Measurements from ENCODE around the gene FASTKD1.
A peak's percentile ranks its signal among the peaks of the same experiment; 100 is the strongest.
"Not testable (repeated sequence)": the region's sequence is repeated elsewhere in the genome, so short reads cannot be mapped to it uniquely, and the experiment has no call there.

Gene FASTKD1

GRCh38 chr2:169561364-169561763, 12.3 kb downstream of the FASTKD1 start:
- WGBS (ENCODE audit: insufficient coverage), result no CpG with 5 or more reads among the region's 1 CpG
- H3K27ac ChIP-seq (ENCODE audit: insufficient read depth in 1 of 2, low read depth in 1 of 2, low read length in 2 of 2, poor library complexity in 1 of 2, severe bottlenecking in 2 of 2), result no peak overlapping the region
- H3K4me1 ChIP-seq (ENCODE audit: control extremely low read depth in 1 of 4, control insufficient read depth in 4 of 4, insufficient read depth in 4 of 4, low read length in 3 of 4), result no peaks in the 10 kb centered on the region
- H3K4me3 ChIP-seq (ENCODE audit: control insufficient read depth in 1 of 7, extremely low read depth in 1 of 7, insufficient read depth in 4 of 7, low read depth in 2 of 7, low read length in 6 of 7), result no peak overlapping the region
- H3K9me3 ChIP-seq (ENCODE audit: control extremely low read depth in 1 of 5, control insufficient read depth in 4 of 5, insufficient read depth in 2 of 5, low read depth in 1 of 5, low read length in 4 of 5), result peaks cover 0 to 3% (median 0%) of the 10 kb centered on the region in 5 experiments
- H3K36me3 ChIP-seq (ENCODE audit: control insufficient read depth in 4 of 4, insufficient read depth in 4 of 4, low read length in 3 of 4), result peaks cover 8 to 30% (median 18%) of the 10 kb centered on the region in 4 experiments
- DNase-seq, result no peak
- no peaks in the 10 kb centered on the region for H3K27me3 ChIP-seq (replicated peaks in 2 of 5; ENCODE audit: control insufficient read depth in 4 of 5, insufficient read depth in 5 of 5, low read length in 4 of 5)
- CTCF ChIA-PET, result no interaction called here
- POLR2A ChIA-PET, result no interaction called here

GRCh38 chr2:169546756-169547155, 26.9 kb downstream of the FASTKD1 start:
- POLR2A ChIA-PET, result no interaction called here
- no CpG with 5 or more reads among the region's 2 CpGs for WGBS (ENCODE audit: insufficient coverage)
- Histone ChIP-seq H3K27me3 (replicated peaks in 2 of 5; ENCODE audit: control insufficient read depth in 4 of 5, insufficient read depth in 5 of 5, low read length in 4 of 5) (no peaks in the 10 kb centered on the region), H3K4me1 (ENCODE audit: control extremely low read depth in 1 of 4, control insufficient read depth in 4 of 4, insufficient read depth in 4 of 4, low read length in 3 of 4) (no peaks in the 10 kb centered on the region), H3K4me3 (ENCODE audit: control insufficient read depth in 1 of 7, extremely low read depth in 1 of 7, insufficient read depth in 4 of 7, low read depth in 2 of 7, low read length in 6 of 7) (no peak overlapping the region), H3K9me3 (ENCODE audit: control extremely low read depth in 1 of 5, control insufficient read depth in 4 of 5, insufficient read depth in 2 of 5, low read depth in 1 of 5, low read length in 4 of 5) (no peaks in the 10 kb centered on the region), H3K36me3 (ENCODE audit: control insufficient read depth in 4 of 4, insufficient read depth in 4 of 4, low read length in 3 of 4) (peaks cover 6 to 45% (median 34%) of the 10 kb centered on the region in 4 experiments), H3K27ac (ENCODE audit: insufficient read depth in 1 of 2, low read depth in 1 of 2, low read length in 2 of 2, poor library complexity in 1 of 2, severe bottlenecking in 2 of 2) (no peak overlapping the region)
- CTCF ChIA-PET, result no interaction called here
- DNase-seq, result no peak

GRCh38 chr2:169542433-169542832, 31.2 kb downstream of the FASTKD1 start:
- Histone ChIP-seq H3K4me3 (ENCODE audit: control insufficient read depth in 1 of 7, extremely low read depth in 1 of 7, insufficient read depth in 4 of 7, low read depth in 2 of 7, low read length in 6 of 7) (no peak overlapping the region), H3K4me1 (ENCODE audit: control extremely low read depth in 1 of 4, control insufficient read depth in 4 of 4, insufficient read depth in 4 of 4, low read length in 3 of 4) (peaks cover 0 to 2% (median under 1%) of the 10 kb centered on the region in 4 experiments), H3K36me3 (ENCODE audit: control insufficient read depth in 4 of 4, insufficient read depth in 4 of 4, low read length in 3 of 4) (peaks cover 4 to 38% (median 28%) of the 10 kb centered on the region in 4 experiments), H3K27ac (ENCODE audit: insufficient read depth in 1 of 2, low read depth in 1 of 2, low read length in 2 of 2, poor library complexity in 1 of 2, severe bottlenecking in 2 of 2) (no peak overlapping the region), H3K9me3 (ENCODE audit: control extremely low read depth in 1 of 5, control insufficient read depth in 4 of 5, insufficient read depth in 2 of 5, low read depth in 1 of 5, low read length in 4 of 5) (no peaks in the 10 kb centered on the region), H3K27me3 (replicated peaks in 2 of 5; ENCODE audit: control insufficient read depth in 4 of 5, insufficient read depth in 5 of 5, low read length in 4 of 5) (no peaks in the 10 kb centered on the region)
- POLR2A ChIA-PET, result no interaction called here
- 100% methylated on average over 1 of the region's 3 CpGs for WGBS (ENCODE audit: insufficient coverage)
- CTCF ChIA-PET, result no interaction called here
- DNase-seq, result no peak

- H3K4me3 ChIP-seq (ENCODE audit: control insufficient read depth in 1 of 7, extremely low read depth in 1 of 7, insufficient read depth in 4 of 7, low read depth in 2 of 7, low read length in 6 of 7), result no peak overlapping the region
- no peaks in the 10 kb centered on the region for H3K27me3 ChIP-seq (replicated peaks in 2 of 5; ENCODE audit: control insufficient read depth in 4 of 5, insufficient read depth in 5 of 5, low read length in 4 of 5)
- peaks cover 0 to 2% (median under 1%) of the 10 kb centered on the region in 4 experiments for H3K4me1 ChIP-seq (ENCODE audit: control extremely low read depth in 1 of 4, control insufficient read depth in 4 of 4, insufficient read depth in 4 of 4, low read length in 3 of 4)
- POLR2A ChIA-PET, result interaction anchor here (0.9 kb wide), 1 partner anchor 235 kb away, joined by 4 read pairs; no protein-coding TSS in a partner anchor
- H3K9me3 ChIP-seq (ENCODE audit: control extremely low read depth in 1 of 5, control insufficient read depth in 4 of 5, insufficient read depth in 2 of 5, low read depth in 1 of 5, low read length in 4 of 5), result no peaks in the 10 kb centered on the region
- H3K36me3 ChIP-seq (ENCODE audit: control insufficient read depth in 4 of 4, insufficient read depth in 4 of 4, low read length in 3 of 4), result peaks cover 9 to 36% (median 20%) of the 10 kb centered on the region in 4 experiments
- CTCF ChIA-PET, result interaction anchor here (0.6 kb wide), 1 partner anchor 14 kb away, joined by 3 read pairs; no protein-coding TSS in a partner anchor
- no peak overlapping the region for H3K27ac ChIP-seq (ENCODE audit: insufficient read depth in 1 of 2, low read depth in 1 of 2, low read length in 2 of 2, poor library complexity in 1 of 2, severe bottlenecking in 2 of 2)
- no CpG with 5 or more reads among the region's 2 CpGs for WGBS (ENCODE audit: insufficient coverage)
- peak; percentile 31 to 59 (median 52) for DNase-seq
These were observed 33.5 kb downstream of the FASTKD1 start for GRCh38 chr2:169540146-169540545.

- H3K9me3 ChIP-seq (ENCODE audit: control extremely low read depth in 1 of 5, control insufficient read depth in 4 of 5, insufficient read depth in 2 of 5, low read depth in 1 of 5, low read length in 4 of 5); H3K27ac ChIP-seq (ENCODE audit: insufficient read depth in 1 of 2, low read depth in 1 of 2, low read length in 2 of 2, poor library complexity in 1 of 2, severe bottlenecking in 2 of 2); DNase-seq; CTCF ChIA-PET; H3K4me1 ChIP-seq (ENCODE audit: control extremely low read depth in 1 of 4, control insufficient read depth in 4 of 4, insufficient read depth in 4 of 4, low read length in 3 of 4); H3K27me3 ChIP-seq (replicated peaks in 2 of 5; ENCODE audit: control insufficient read depth in 4 of 5, insufficient read depth in 5 of 5, low read length in 4 of 5); H3K4me3 ChIP-seq (ENCODE audit: control insufficient read depth in 1 of 7, extremely low read depth in 1 of 7, insufficient read depth in 4 of 7, low read depth in 2 of 7, low read length in 6 of 7): not testable (repeated sequence)
- POLR2A ChIA-PET, result interaction anchor here (0.9 kb wide), 1 partner anchor 236 kb away, joined by 4 read pairs; no protein-coding TSS in a partner anchor
- WGBS (ENCODE audit: insufficient coverage), result 100% methylated on average over 2 of the region's 2 CpGs
- H3K36me3 ChIP-seq (ENCODE audit: control insufficient read depth in 4 of 4, insufficient read depth in 4 of 4, low read length in 3 of 4), result peaks cover 9 to 34% (median 20%) of the 10 kb centered on the region in 4 experiments
These were observed 34.2 kb downstream of the FASTKD1 start for GRCh38 chr2:169539460-169539859.

GRCh38 chr2:169528271-169528701, 45.4 kb downstream of the FASTKD1 start:
- ChIA-PET POLR2A (no interaction called here), CTCF (interaction anchor here (0.6 to 1.8 kb wide), 18 partner anchors 11 to 403 kb away, joined by 3 to 13 read pairs (median 3); partner anchors contain the start of gene FASTKD1)
- Histone ChIP-seq H3K4me1 (ENCODE audit: control extremely low read depth in 1 of 4, control insufficient read depth in 4 of 4, insufficient read depth in 4 of 4, low read length in 3 of 4) (no peaks in the 10 kb centered on the region), H3K4me3 (ENCODE audit: control insufficient read depth in 1 of 7, extremely low read depth in 1 of 7, insufficient read depth in 4 of 7, low read depth in 2 of 7, low read length in 6 of 7) (no peak overlapping the region), H3K36me3 (ENCODE audit: control insufficient read depth in 4 of 4, insufficient read depth in 4 of 4, low read length in 3 of 4) (peaks cover 0 to 26% (median 11%) of the 10 kb centered on the region in 4 experiments), H3K27me3 (replicated peaks in 2 of 5; ENCODE audit: control insufficient read depth in 4 of 5, insufficient read depth in 5 of 5, low read length in 4 of 5) (no peaks in the 10 kb centered on the region), H3K9me3 (ENCODE audit: control extremely low read depth in 1 of 5, control insufficient read depth in 4 of 5, insufficient read depth in 2 of 5, low read depth in 1 of 5, low read length in 4 of 5) (no peaks in the 10 kb centered on the region), H3K27ac (ENCODE audit: insufficient read depth in 1 of 2, low read depth in 1 of 2, low read length in 2 of 2, poor library complexity in 1 of 2, severe bottlenecking in 2 of 2) (no peak overlapping the region)
- DNase-seq, result peak; percentile 61 to 83 (median 75)
- WGBS (ENCODE audit: insufficient coverage), result no CpG with 5 or more reads among the region's 2 CpGs

GRCh38 chr2:169526451-169526850, 47.2 kb downstream of the FASTKD1 start:
- DNase-seq, result no peak
- no peak overlapping the region for H3K27ac ChIP-seq (ENCODE audit: insufficient read depth in 1 of 2, low read depth in 1 of 2, low read length in 2 of 2, poor library complexity in 1 of 2, severe bottlenecking in 2 of 2)
- H3K36me3 ChIP-seq (ENCODE audit: control insufficient read depth in 4 of 4, insufficient read depth in 4 of 4, low read length in 3 of 4), result peaks cover 0 to 26% (median 9%) of the 10 kb centered on the region in 4 experiments
- no peaks in the 10 kb centered on the region for H3K27me3 ChIP-seq (replicated peaks in 2 of 5; ENCODE audit: control insufficient read depth in 4 of 5, insufficient read depth in 5 of 5, low read length in 4 of 5)
- CTCF ChIA-PET, result no interaction called here
- H3K4me3 ChIP-seq (ENCODE audit: control insufficient read depth in 1 of 7, extremely low read depth in 1 of 7, insufficient read depth in 4 of 7, low read depth in 2 of 7, low read length in 6 of 7), result no peak overlapping the region
- H3K9me3 ChIP-seq (ENCODE audit: control extremely low read depth in 1 of 5, control insufficient read depth in 4 of 5, insufficient read depth in 2 of 5, low read depth in 1 of 5, low read length in 4 of 5), result no peaks in the 10 kb centered on the region
- no peaks in the 10 kb centered on the region for H3K4me1 ChIP-seq (ENCODE audit: control extremely low read depth in 1 of 4, control insufficient read depth in 4 of 4, insufficient read depth in 4 of 4, low read length in 3 of 4)
- POLR2A ChIA-PET, result no interaction called here

All from common myeloid progenitor, CD34-positive (primary cell).